COLO829 (cell line): Measurements from ENCODE around the gene ADK.

ENCODE experiments used
- DNase-seq: peaks from one replicate; pipeline ENCODE4 v3.0.0; 2012; ENCODE audit warnings: low spot score

The ADK gene

GRCh38 chr10:74746813-74747212, 595.8 kb downstream of the ADK start:
- DNase-seq: no peak

GRCh38 chr10:74748468-74749031, 597.5 kb downstream of the ADK start:
- DNase-seq: no peak

GRCh38 chr10:74750848-74751274, 599.8 kb downstream of the ADK start:
- DNase-seq: no peak

GRCh38 chr10:74752371-74753040, 601.5 kb downstream of the ADK start:
- no peak for DNase-seq

- DNase-seq: no peak
These were observed 602.6 kb downstream of the ADK start for GRCh38 chr10:74753442-74754211.

GRCh38 chr10:74754381-74754821, 603.4 kb downstream of the ADK start:
- DNase-seq: no peak

GRCh38 chr10:74755273-74755672, 604.3 kb downstream of the ADK start:
- no peak for DNase-seq
